Measurements from ENCODE around the gene MICA.
A peak's percentile ranks its signal among the peaks of the same experiment; 100 is the strongest.
"Not testable (repeated sequence)": the region's sequence is repeated elsewhere in the genome, so short reads cannot be mapped to it uniquely, and the experiment has no call there.

The MICA gene

GRCh38 chr6:31381666-31382065, 21.7 kb upstream of the MICA start:
- DNase-seq, result no peak

GRCh38 chr6:31383149-31383548, 20.2 kb upstream of the MICA start:
- DNase-seq, result no peak

- DNase-seq, result no peak
These were observed 18.4 kb upstream of the MICA start for GRCh38 chr6:31385041-31385440.

DNA sequence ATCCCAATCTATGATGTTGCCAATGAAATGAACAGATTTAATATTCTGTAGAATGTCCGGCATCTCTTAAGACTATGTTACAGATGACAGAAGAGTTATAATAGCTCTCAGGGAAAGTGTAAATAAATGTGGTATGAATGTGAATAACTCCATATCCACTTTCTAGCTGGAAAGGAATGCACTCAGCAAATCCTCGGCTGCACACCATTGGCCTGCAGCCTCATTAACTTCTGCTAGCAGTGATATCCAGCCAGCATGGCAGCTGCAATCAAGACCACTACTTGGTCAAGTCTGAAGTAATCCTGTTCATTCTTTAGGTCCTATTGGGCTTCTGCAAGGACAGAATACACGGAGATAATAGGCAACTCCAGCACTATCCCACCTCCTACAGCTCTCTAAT, 17.3 kb upstream of the MICA start:
- no peak for DNase-seq

DNA sequence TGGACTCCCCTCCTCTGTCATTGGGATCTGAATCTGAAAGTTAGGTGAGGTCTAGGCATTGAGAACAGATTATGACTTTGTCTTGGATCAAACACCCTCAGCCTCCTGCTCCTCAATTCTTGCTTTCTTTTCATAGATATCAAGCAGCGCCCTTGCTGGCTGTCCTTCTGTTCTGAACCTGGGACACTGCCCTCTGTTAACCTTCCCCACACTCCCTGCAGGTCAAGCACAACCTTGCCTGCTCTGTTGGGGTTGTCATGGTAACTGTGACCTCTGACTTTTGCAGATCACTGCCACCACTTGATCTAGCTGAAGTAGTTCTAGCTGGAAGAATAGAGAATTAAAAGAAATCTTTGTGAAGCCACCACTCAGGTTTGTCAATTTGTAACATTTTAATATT, 16.4 kb upstream of the MICA start:
- DNase-seq, result no peak

DNA sequence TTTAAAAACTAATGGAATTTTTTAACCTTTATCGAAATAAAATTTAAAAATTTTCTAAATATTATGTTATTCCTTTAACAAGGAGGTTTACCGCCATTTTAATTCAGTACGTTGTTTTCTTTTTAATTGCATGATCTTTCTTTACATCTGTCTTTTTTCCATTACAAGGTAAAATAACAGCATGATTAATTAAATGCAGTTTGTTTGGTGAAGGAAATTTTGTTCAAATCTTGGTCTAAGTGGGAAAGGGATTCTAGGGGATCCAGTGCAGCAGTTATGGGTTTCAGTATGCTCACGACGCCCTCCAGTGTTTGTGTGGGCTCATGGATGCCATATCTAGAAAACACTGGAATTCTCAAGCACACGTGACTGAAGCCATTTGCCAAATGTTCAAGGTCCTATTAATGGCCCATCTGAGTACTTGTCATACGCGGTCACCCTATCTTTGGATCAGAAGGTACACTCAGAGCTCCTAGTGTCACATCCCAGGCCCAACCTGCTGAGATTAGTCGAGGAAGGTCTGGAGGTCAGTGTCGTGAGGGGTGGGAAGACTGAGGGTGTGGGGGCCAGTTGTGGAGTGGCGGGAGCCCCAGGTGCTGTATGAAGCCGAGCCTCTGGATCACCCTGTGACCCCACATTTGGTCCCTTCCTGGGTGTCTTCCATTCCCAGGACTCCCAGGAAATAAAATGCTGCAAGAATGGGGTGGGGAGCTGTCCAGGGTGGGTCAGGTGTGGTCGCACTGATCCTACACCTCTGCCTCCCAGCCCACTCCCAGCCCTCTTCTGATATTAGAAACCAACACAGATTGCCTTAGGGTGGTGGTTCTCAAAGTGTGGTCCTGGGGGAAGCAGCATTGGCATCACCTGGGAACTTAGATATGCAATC, 14.2 kb upstream of the MICA start:
- DNase-seq, result not testable (repeated sequence)

- DNase-seq, result not testable (repeated sequence)
These were observed 13.6 kb upstream of the MICA start for GRCh38 chr6:31389802-31390132.

DNA sequence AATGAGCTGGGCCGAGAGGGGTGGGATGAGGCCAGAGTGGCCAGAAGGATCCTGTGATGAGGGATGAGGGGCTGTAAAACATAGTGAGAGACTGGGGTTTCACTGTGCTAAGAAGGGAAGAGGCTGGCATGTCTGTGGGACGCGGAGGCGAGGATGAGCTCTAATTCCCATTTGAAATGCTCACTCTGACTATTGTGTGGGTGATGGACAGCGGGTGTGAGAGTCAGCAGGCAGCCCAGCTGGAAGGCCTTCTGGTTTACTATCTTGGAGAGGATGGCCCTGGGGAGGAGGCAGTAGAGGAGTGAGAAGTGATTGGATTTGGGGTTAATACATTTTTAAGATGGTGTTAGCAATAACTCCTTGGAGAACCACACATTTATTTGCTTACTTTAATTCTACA, 9.5 kb upstream of the MICA start:
- DNase-seq, result peak in 16 of 58 donors; percentile 2 to 64 (median 16)

GRCh38 chr6:31394381-31394780, 9.0 kb upstream of the MICA start:
- DNase-seq, result no peak

DNA sequence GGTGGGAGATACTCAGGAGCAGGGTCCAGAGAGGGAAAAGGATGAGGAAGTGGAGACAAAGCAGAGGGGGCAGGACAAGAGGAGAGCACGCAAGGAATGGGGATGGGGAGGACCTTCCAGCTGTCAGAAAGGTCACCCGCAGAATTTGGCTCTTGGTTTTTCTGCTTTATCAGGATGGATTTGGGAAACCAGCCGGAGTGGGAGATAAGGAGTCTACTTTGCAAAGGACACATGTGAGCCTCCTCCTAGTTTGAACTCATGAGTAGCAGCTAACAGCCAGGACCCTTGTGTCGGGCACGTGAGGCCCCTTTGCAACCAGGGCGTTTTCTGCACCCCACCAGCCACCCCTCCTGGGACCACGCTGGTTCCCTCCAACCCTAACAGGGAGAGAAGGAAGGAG, 7.6 kb upstream of the MICA start:
- no peak for DNase-seq

GRCh38 chr6:31396422-31397152, 6.8 kb upstream of the MICA start:
- DNase-seq, result peak in 54 of 58 donors; percentile 3 to 86 (median 48)

- DNase-seq, result not testable (repeated sequence)
These were observed 6.3 kb upstream of the MICA start for GRCh38 chr6:31397153-31397499.

DNA sequence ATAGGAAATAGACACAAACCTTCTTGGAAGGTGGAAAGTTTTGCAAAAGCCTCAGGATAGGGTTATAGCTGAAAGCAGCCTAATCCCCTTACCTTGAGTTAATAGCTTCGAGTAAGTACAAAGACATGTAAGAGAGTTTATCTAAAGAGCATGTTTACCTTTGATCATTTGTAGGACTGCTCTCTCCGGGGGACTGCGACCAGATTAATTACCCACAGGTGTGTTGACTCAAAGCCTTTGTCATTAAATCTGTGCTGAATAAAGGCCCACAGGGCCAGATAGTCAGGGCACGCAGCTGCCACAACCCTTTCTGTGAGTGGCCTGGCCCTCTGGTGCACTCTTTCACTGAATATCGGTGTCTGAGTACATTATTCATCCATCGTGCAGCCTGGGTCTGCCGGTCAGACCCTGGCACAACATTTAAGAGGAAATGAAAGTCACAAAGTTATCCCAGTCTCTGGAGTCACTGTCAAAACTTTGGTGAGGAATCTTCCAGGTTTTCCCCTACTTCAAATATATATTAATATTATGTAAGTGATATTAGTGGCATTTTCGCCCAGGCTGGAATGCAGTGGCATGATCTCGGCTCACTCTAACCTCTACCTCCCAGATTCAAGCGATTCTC, 5.4 kb upstream of the MICA start:
- DNase-seq, result no peak

- DNase-seq, result peak in 55 of 58 donors; percentile 25 to 84 (median 65)
These were observed 3.6 kb upstream of the MICA start for GRCh38 chr6:31399589-31400466.

DNA sequence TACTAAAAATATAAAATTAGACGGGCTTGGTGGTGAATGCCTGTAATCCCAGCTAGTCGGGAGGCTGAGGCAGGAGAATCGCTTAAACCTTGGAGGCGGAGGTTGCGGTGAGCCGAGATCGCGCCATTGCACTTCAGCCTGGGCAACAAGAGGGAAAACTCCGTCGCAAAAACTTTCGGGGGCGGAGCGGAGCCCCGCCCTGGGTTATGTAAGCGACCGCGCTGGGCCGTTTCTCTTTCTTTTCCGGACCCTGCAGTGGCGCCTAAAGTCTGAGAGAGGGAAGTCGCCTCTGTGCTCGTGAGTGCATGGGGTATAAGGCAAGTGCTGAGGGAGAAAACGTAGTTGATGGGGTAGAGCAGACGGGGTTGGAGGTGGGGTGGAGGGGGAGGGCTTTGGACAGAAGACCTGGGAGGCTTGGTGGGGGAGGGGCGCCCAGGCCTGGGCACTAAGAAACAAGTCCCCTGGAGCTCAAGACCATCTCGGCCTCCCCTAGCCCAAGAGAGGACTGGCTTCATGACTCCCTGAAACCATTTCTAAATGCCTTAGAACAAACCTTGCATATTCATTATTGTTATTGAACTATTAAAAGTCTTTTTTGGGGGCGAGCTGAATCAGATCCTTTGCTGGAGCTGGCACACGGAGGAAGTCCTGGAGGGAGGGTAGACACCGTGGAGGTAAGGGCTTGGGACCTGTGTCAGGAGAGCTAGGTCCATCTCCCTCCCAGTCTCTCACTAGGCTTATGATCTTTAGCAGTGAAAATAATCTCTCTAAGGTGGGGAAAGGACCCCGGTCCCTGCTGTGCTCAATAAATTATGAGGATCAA, 2.7 kb upstream of the MICA start:
- DNase-seq, result peak in 40 of 58 donors; percentile 4 to 46 (median 24)

DNA sequence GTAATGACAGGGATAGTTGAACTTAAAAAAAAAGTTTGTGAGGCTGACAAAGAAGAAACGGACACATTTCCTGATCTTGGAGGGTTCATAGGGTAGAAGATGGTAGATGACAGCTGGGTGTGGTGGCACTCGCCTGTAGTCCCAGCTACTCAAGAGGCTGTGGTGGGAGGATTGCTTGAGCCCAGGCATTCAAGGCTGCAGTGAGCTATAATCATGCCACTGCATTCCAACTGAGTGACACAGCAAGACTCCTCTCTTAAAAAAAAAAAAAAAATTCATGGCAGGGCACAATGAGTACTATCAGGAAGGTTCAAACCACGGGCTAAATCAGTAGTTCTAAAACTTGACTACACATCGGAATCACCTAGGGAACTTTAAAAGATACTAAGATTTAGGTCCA, 2.0 kb upstream of the MICA start:
- no peak for DNase-seq

GRCh38 chr6:31402324-31403282, 792 bp upstream of the MICA start:
- DNase-seq, result peak in 28 of 58 donors; percentile 3 to 51 (median 20)

DNA sequence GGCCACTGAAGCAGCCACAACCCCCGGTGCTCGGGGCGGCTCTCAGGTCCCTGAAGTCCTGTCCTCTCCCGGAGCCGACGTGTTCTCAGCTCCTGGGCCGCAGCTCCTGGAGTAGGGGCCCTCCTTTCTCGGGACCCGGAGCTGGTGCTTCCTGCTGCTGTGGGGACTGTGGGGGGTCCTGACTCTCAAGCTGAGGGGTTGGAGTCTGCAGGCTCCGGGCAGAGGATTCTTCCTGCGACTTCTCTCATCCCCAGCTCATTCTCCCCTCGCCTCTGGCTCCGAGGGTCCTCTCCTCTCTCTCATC, 618 bp downstream of the MICA start:
- DNase-seq, result not testable (repeated sequence)

GRCh38 chr6:31405996-31406395, 2.6 kb downstream of the MICA start:
- no peak for DNase-seq

All from anterior cingulate cortex (tissue), 58 donors.